GM12872 (cell line): ENCODE results near the gene GNB3.

Source experiments
- CTCF ChIP-seq: IDR thresholded peaks from 3 replicates; pipeline ENCODE4 v1.5.1; 2011; ENCODE audit warnings: low read depth, mild to moderate bottlenecking, low read length, moderate library complexity; ENCODE audit not compliant: insufficient read depth

Gene GNB3

GRCh38 chr12:6824901-6825381, 15.8 kb upstream of the GNB3 start:
- no peak for TF ChIP-seq CTCF

- peak; percentile 94 for TF ChIP-seq CTCF
Observed at GRCh38 chr12:6825398-6826124, 15.2 kb upstream of the GNB3 start.

- no peak for TF ChIP-seq CTCF
Observed at GRCh38 chr12:6826125-6826733, 14.5 kb upstream of the GNB3 start.

- TF ChIP-seq CTCF: no peak
Observed at GRCh38 chr12:6826734-6827436, 13.8 kb upstream of the GNB3 start.

GRCh38 chr12:6827437-6827911, 13.3 kb upstream of the GNB3 start:
- no peak for TF ChIP-seq CTCF

GRCh38 chr12:6827982-6828780, 12.5 kb upstream of the GNB3 start, which contains the start of gene P3H3:
Gene P3H3, plus strand, starts transcription at chr12:6828407. Its CDS starts 34 bp downstream, at chr12:6828441.
- TF ChIP-seq CTCF: no peak
